ENCODE data around the gene DGKD.

Gene DGKD

GRCh38 chr2:233450864-233451575 lies 96.7 kb downstream of the DGKD start:
- H3K27me3 ChIP-seq (ENCODE audit: insufficient read depth, low read length, poor library complexity, severe bottlenecking): no peaks in the 10 kb centered on the region
- H3K9me3 ChIP-seq (ENCODE audit: insufficient read depth, low read depth, low read length): no peaks in the 10 kb centered on the region
- H3K9me2 ChIP-seq (replicated peaks; ENCODE audit: low read depth, low read length): no peaks in the 10 kb centered on the region
- H3K4me3 ChIP-seq (ENCODE audit: low read length, poor library complexity, severe bottlenecking): no peak overlapping the region
- H3K36me3 ChIP-seq (ENCODE audit: insufficient read depth, low read length): peaks cover 98% of the 10 kb centered on the region; the same call in 1 of the 2 replicates
- H3K9ac ChIP-seq (ENCODE audit: low read depth, low read length, poor library complexity, severe bottlenecking): no peak overlapping the region
- no peaks in the 10 kb centered on the region for H3K79me2 ChIP-seq (ENCODE audit: insufficient read depth, low read length)
- no peak for TF ChIP-seq CTCF (conservative IDR thresholded peaks at IDR 0.05; ENCODE audit: low read length)
- no peak for TF ChIP-seq EZH2phosphoT487 (IDR thresholded peaks at IDR 0.05; ENCODE audit: borderline replicate concordance)
- peaks cover 3% of the 10 kb centered on the region for H4K20me1 ChIP-seq (ENCODE audit: insufficient read depth, low read length, poor library complexity, severe bottlenecking)
- no peaks in the 10 kb centered on the region for H3F3A ChIP-seq (ENCODE audit: low read depth)
- no peak overlapping the region for H3K4me2 ChIP-seq (ENCODE audit: low read depth, low read length, poor library complexity, severe bottlenecking)
- no peaks in the 10 kb centered on the region for H3K4me1 ChIP-seq (ENCODE audit: insufficient read depth, low read length, poor library complexity, severe bottlenecking)
- no peak overlapping the region for H2AFZ ChIP-seq (ENCODE audit: low read length)

GRCh38 chr2:233451950-233452349 lies 97.7 kb downstream of the DGKD start:
- Histone ChIP-seq H3K79me2 (ENCODE audit: insufficient read depth, low read length) (no peaks in the 10 kb centered on the region), H2AFZ (ENCODE audit: low read length) (no peak overlapping the region), H3K9me3 (ENCODE audit: insufficient read depth, low read depth, low read length) (no peaks in the 10 kb centered on the region), H4K20me1 (ENCODE audit: insufficient read depth, low read length, poor library complexity, severe bottlenecking) (peaks cover 3% of the 10 kb centered on the region), H3K36me3 (ENCODE audit: insufficient read depth, low read length) (peaks cover 98% of the 10 kb centered on the region; the same call in 1 of the 2 replicates), H3K4me2 (ENCODE audit: low read depth, low read length, poor library complexity, severe bottlenecking) (no peak overlapping the region), H3F3A (ENCODE audit: low read depth) (no peaks in the 10 kb centered on the region), H3K9me2 (replicated peaks; ENCODE audit: low read depth, low read length) (no peaks in the 10 kb centered on the region), H3K4me3 (ENCODE audit: low read length, poor library complexity, severe bottlenecking) (no peak overlapping the region), H3K27me3 (ENCODE audit: insufficient read depth, low read length, poor library complexity, severe bottlenecking) (no peaks in the 10 kb centered on the region), H3K9ac (ENCODE audit: low read depth, low read length, poor library complexity, severe bottlenecking) (no peak overlapping the region), H3K4me1 (ENCODE audit: insufficient read depth, low read length, poor library complexity, severe bottlenecking) (no peaks in the 10 kb centered on the region)
- no peak for TF ChIP-seq EZH2phosphoT487 (IDR thresholded peaks at IDR 0.05; ENCODE audit: borderline replicate concordance)
- no peak for TF ChIP-seq CTCF (conservative IDR thresholded peaks at IDR 0.05; ENCODE audit: low read length)

GRCh38 chr2:233453111-233453915 lies 99.0 kb downstream of the DGKD start:
- H3K4me2 ChIP-seq (ENCODE audit: low read depth, low read length, poor library complexity, severe bottlenecking): no peak overlapping the region
- no peaks in the 10 kb centered on the region for H3K79me2 ChIP-seq (ENCODE audit: insufficient read depth, low read length)
- no peak overlapping the region for H3K4me3 ChIP-seq (ENCODE audit: low read length, poor library complexity, severe bottlenecking)
- H3K4me1 ChIP-seq (ENCODE audit: insufficient read depth, low read length, poor library complexity, severe bottlenecking): no peaks in the 10 kb centered on the region
- no peak overlapping the region for H2AFZ ChIP-seq (ENCODE audit: low read length)
- no peaks in the 10 kb centered on the region for H3K9me2 ChIP-seq (replicated peaks; ENCODE audit: low read depth, low read length)
- no peaks in the 10 kb centered on the region for H3K27me3 ChIP-seq (ENCODE audit: insufficient read depth, low read length, poor library complexity, severe bottlenecking)
- H3K9me3 ChIP-seq (ENCODE audit: insufficient read depth, low read depth, low read length): no peaks in the 10 kb centered on the region
- no peaks in the 10 kb centered on the region for H3F3A ChIP-seq (ENCODE audit: low read depth)
- peaks cover 99% of the 10 kb centered on the region; the same call in 1 of the 2 replicates for H3K36me3 ChIP-seq (ENCODE audit: insufficient read depth, low read length)
- H4K20me1 ChIP-seq (ENCODE audit: insufficient read depth, low read length, poor library complexity, severe bottlenecking): peaks cover 3% of the 10 kb centered on the region
- H3K9ac ChIP-seq (ENCODE audit: low read depth, low read length, poor library complexity, severe bottlenecking): no peak overlapping the region
- TF ChIP-seq EZH2phosphoT487 (IDR thresholded peaks at IDR 0.05; ENCODE audit: borderline replicate concordance) (no peak), CTCF (conservative IDR thresholded peaks at IDR 0.05; ENCODE audit: low read length) (no peak)

Data from Loucy (cell line).